Retinal pigment epithelial cell (primary cell): Measurements from ENCODE around the gene UCN2.

Experiments used
- DNase-seq: peaks from one replicate; pipeline ENCODE4 v3.0.0-alpha.2; 2010; ENCODE audit warnings: low read depth
- H3K4me3 ChIP-seq: 2 replicates; pipeline ENCODE4 v1.5.1; 2011; ENCODE audit warnings: mild to moderate bottlenecking, low read length, control low read depth, moderate library complexity
- TF ChIP-seq, protein P1 (sequence below): conservative IDR thresholded peaks from 2 replicates; pipeline ENCODE4 v1.5.1; 2011; ENCODE audit warnings: low read depth, low read length, control low read depth, inconsistent platforms

The UCN2 gene

DNA sequence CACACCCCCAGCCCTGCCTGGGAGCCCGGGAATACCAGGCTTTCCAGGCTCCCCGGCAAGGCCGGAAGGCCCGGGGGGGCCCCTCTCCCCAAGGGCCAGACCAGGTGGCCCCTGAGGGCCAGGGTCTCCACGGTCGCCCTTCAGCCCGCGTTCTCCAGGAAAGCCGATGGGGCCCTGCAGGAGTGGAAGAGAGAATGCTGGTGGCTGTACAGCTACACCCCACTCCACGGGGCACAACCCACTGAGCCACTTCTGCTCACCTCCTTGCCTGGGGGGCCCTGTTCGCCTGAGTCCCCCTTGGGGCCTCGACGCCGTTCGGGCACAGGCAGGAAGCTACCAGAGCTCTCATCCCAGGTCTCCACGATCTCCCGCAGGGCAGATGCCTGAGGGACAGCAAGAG is 11.8 kb upstream of the UCN2 start:
- no peak overlapping the region for H3K4me3 ChIP-seq
- TF ChIP-seq, protein P1, sequence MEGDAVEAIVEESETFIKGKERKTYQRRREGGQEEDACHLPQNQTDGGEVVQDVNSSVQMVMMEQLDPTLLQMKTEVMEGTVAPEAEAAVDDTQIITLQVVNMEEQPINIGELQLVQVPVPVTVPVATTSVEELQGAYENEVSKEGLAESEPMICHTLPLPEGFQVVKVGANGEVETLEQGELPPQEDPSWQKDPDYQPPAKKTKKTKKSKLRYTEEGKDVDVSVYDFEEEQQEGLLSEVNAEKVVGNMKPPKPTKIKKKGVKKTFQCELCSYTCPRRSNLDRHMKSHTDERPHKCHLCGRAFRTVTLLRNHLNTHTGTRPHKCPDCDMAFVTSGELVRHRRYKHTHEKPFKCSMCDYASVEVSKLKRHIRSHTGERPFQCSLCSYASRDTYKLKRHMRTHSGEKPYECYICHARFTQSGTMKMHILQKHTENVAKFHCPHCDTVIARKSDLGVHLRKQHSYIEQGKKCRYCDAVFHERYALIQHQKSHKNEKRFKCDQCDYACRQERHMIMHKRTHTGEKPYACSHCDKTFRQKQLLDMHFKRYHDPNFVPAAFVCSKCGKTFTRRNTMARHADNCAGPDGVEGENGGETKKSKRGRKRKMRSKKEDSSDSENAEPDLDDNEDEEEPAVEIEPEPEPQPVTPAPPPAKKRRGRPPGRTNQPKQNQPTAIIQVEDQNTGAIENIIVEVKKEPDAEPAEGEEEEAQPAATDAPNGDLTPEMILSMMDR, result no peak
- DNase-seq, result no peak

DNA sequence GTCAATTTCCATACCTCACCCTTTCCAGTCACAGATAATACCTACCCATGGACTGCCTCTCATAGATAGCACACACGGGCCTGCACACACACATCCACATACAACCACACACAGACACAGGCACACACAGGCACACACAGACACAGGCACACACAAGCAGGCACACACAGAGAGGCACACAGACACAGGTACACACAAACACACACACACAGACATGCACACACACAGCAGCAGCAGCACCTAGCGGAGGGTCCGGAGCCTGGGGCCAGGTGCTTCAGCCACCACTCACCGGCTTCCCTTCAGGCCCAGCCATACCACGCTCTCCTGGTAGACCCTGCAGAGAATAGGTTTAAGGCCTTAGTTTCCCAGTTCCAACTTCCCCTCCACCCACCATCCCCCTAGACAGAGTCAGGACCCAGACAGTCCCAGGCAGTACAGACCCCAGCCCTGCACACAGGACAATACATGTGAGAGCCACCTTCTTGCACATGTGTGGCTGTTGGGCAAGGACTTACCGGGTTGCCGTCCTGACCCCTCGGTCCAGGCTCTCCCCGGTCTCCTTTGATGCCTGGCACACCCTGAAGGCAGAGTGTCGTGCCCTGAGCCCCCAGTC is 10.5 kb upstream of the UCN2 start:
- TF ChIP-seq, protein P1, result no peak

DNA sequence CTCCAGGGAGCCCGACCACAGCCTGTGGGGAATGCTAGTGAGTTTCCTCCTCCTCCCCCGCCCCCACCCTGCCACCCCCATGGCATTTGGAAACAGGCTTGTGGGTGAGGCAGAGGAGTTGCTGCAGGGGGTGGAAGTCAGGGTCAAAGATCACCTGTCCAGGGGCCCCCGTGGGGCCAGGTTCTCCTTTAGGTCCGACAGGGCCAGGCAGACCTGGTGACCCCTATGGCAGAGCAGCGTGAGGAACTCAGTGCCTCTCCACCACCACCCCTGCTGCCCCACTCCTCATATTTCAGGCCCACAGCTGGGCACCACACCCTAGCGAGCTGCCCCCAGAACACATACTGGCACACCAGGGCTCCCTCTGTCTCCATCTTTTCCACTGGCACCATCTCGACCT is 8.9 kb upstream of the UCN2 start:
- TF ChIP-seq, protein P1, result no peak
- DNase-seq, result no peak
- no peak overlapping the region for H3K4me3 ChIP-seq

More for the DNA sequence above, 10.5 kb upstream of the UCN2 start:
- H3K4me3 ChIP-seq, result no peak overlapping the region
- DNase-seq, result no peak

DNA sequence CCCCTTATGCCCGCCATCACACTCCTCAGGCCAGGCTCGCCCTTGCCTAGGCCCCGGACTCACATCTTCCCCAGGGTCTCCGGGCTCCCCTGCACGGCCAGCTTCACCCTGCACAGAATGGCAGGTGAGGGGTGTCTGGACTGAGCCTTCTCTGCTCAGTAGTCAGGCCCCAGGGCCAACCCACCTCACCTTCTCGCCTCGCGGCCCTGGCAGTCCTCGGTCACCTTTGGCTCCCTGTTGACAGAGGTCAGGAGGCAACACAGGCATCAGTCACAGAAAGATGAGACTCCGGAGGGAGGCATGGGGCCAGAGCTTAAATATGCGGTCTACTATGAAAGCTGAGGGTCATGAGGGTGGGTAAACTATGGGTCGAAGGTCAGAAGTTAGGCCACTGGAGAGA is 8.4 kb upstream of the UCN2 start:
- H3K4me3 ChIP-seq, result no peak overlapping the region
- DNase-seq, result no peak
- TF ChIP-seq, protein P1, result no peak

DNA sequence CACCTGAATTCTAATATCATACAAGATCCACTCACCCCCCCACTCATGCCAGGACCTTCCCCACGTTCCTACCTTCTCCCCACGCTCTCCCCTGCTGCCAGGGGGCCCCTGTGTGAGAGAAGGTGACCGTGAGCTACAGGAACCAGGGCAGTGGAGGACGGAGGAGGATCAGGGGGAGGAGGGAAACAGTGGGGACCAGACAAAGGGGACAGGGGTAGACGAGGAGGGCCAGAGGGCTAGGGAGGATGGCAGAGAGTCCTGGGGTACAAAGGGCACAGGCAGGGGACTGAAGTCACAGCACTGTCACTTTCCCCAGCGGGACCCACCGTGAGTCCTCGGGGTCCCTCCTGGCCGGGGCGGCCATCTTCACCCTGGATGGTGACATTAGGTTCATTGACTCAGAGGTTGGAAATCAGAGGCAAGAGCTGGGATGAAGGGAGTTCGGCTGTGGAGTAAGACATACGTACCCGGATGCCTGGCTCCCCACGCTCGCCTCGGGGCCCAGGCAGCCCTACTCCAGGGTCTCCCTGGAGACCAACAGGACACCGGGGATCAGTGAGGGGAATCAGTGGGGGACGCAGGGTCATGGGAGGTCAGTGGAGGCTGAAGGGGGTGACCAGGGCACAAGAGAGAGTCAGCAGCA is 6.3 kb upstream of the UCN2 start:
- no peak overlapping the region for H3K4me3 ChIP-seq
- TF ChIP-seq, protein P1, result no peak
- no peak for DNase-seq

DNA sequence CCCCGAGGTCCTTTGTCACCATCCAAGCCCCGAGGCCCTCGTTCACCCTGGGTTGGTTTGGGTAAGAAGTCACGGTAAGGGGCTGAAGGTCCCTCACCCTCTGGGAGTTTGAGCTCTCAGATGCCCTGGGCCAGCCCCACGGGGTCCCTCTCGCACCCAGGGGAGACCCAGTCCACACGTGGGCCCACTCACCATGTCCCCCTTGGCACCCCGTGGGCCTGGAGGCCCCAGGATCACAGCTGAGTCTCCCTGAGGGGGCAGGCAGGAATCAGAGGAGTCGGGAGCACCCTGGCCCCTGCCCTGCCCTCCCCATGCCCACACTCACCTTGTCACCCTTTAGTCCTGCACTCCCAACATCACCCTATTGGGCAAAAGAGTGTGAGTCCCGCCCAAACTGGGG is 5.8 kb upstream of the UCN2 start:
- DNase-seq, result no peak
- H3K4me3 ChIP-seq, result no peak overlapping the region
- TF ChIP-seq, protein P1, result no peak

DNA sequence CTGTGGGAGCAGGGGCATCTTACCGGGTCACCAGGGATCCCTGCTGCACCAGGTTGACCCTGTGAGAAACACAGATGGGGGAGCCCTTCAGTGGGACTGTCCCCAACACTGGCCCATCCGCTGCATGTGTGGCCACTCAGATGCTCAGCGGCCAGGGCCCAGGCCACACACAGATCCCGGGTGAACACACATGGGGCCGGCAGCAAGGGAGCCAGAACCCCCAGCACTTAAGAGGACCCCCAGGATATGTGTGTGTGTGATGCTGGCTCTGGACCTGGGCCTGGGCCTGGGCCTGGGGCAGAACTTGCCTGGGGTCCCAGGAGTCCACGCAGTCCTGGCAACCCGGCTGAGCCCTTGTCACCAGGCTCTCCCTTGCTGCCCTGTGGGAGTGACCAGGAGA is 4.9 kb upstream of the UCN2 start:
- no peak overlapping the region for H3K4me3 ChIP-seq

More for the DNA sequence above, 4.9 kb upstream of the UCN2 start:
- DNase-seq, result no peak
- TF ChIP-seq, protein P1, result no peak
